ENCODE measurements around the gene ADSS1.
A peak's percentile ranks its signal among the peaks of the same experiment; 100 is the strongest.

The ADSS1 gene

DNA sequence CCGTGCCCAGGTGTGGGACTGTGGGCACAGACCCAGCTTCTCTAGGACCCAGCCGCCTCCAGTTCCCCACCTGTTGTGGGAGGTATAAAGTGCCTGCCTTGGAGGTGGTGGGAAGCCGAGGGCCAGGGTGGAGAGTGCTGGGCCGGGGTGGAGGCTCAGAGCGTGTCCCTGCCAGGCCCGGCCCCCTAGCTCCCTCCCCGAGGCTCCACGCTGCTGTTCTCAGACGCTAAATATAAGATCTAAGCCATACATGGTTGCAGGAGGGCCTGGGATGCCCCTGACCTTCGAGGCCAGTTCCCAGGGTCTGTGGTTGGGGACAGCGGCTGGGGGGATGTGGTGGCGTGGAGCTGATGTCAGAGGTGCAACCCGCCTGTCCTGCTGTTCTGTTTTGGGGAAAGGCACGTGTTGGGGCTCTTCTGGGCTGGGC, 23.8 kb upstream of the ADSS1 start:
- FAIRE-seq (no peak), DNase-seq (ENCODE audit: insufficient read length, low spot score) (no peak)
- no peak for TF ChIP-seq POLR2A (IDR thresholded peaks at IDR 0.05; ENCODE audit: low read depth, low read length)

- no peak for DNase-seq (ENCODE audit: insufficient read length, low spot score)
- TF ChIP-seq POLR2A (IDR thresholded peaks at IDR 0.05; ENCODE audit: low read depth, low read length): no peak
- FAIRE-seq: no peak
These were observed 23.2 kb upstream of the ADSS1 start for GRCh38 chr14:104700747-104701217.

- no peak for TF ChIP-seq POLR2A (IDR thresholded peaks at IDR 0.05; ENCODE audit: low read depth, low read length)
- no peak for DNase-seq (ENCODE audit: insufficient read length, low spot score)
- no peak for FAIRE-seq
These were observed 22.5 kb upstream of the ADSS1 start for GRCh38 chr14:104701383-104702076.

GRCh38 chr14:104702106-104702505, 21.9 kb upstream of the ADSS1 start:
- FAIRE-seq: no peak
- no peak for TF ChIP-seq POLR2A (IDR thresholded peaks at IDR 0.05; ENCODE audit: low read depth, low read length)
- no peak for DNase-seq (ENCODE audit: insufficient read length, low spot score)

GRCh38 chr14:104702673-104703072, 21.4 kb upstream of the ADSS1 start:
- DNase-seq (ENCODE audit: insufficient read length, low spot score) (no peak), FAIRE-seq (no peak)

DNA sequence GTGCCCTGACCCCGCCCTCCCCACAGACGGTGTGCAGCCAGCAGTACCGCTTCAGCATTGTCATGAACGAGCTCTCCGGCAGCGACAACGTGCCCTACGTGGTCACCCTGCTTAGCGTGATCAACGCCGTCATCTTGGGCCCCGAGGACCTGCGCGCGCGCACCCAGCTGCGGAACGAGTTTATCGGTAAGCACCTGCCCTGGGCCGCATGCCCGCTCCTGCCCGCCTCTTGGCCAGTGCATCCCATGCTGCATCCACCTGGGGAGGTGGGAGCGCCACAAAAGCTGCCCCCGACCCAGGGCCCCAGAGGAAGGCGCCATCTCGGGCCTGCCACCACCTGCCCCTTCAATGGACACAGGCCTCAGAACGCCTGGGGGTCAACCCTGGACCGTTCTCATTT, 20.8 kb upstream of the ADSS1 start:
- FAIRE-seq (no peak), DNase-seq (ENCODE audit: insufficient read length, low spot score) (no peak)
- TF ChIP-seq POLR2A (IDR thresholded peaks at IDR 0.05; ENCODE audit: low read depth, low read length): no peak

More at GRCh38 chr14:104702673-104703072, 21.4 kb upstream of the ADSS1 start:
- no peak for TF ChIP-seq POLR2A (IDR thresholded peaks at IDR 0.05; ENCODE audit: low read depth, low read length)

GRCh38 chr14:104704252-104704651, 19.8 kb upstream of the ADSS1 start:
- no peak for FAIRE-seq
- no peak for DNase-seq (ENCODE audit: insufficient read length, low spot score)
- no peak for TF ChIP-seq POLR2A (IDR thresholded peaks at IDR 0.05; ENCODE audit: low read depth, low read length)

DNA sequence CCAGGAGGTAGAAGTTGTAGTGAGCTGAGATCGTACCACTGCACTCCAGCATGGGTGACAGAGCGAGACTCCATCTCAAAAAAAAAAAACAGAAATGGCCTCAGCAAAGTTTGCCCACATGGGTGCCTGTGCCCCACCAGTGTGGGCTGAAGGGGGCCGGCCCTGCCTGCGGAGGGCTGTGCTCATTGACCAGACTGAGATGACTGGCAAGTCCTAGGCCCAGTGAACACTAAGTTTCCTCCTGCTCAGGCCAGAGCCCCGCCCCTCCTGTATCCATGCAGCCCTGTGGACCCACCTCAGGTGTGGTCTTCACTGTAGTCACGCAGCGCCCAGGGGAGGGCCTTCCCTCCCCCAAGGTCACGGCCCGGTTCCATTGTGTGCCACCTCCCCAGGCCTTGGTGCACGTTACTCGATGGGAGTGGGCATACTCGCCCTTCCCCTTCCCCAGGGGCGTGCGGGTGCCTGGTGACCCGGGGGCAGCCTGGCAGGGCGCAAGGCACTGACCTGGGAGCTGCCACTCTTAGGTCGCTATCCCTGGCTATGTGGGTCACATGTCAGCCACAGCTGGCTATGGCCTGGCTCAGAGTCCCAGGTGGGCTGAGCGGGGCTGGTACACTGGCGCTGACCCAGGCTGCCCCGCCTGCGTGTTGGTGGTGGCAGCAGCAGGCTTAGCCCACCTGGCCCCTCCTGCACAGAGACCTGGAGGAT, 18.5 kb upstream of the ADSS1 start:
- FAIRE-seq (no peak), DNase-seq (ENCODE audit: insufficient read length, low spot score) (no peak)
- TF ChIP-seq POLR2A (IDR thresholded peaks at IDR 0.05; ENCODE audit: low read depth, low read length): no peak

DNA sequence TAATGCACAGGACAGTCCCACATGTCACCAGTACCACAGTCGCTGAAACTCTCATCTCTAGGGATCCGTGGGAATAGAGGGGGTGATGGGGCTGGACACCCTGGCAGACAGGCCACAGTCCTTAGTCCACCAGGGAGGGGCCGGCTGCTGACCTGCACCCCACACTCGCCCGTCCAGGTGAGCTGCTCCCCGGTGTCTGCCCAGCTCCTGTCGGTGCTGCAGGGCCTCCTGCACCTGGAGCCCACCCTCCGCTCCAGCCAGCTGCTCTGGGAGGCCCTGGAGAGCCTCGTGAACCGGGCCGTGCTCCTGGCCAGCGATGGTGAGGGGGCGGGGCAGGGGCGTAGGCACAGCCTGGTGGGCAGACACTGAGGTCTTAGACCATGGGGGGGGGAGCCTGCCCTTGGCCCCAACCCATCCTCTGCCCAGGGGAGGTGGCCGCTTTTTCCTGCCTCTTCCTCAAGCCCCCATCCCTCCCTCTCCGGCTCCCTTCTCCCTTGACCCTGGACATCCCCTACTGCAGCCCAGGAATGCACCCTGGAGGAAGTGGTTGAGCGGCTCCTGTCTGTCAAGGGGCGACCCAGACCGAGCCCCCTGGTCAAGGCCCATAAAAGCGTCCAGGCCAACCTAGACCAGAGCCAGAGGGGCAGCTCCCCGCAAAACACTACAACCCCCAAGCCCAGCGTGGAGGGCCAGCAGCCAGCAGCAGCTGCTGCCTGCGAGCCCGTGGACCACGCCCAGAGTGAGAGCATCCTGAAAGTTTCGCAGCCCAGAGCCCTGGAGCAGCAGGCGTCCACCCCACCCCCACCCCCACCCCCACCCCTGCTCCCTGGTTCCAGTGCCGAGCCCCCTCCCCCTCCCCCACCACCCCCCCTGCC, 17.1 kb upstream of the ADSS1 start:
- DNase-seq (ENCODE audit: insufficient read length, low spot score) (no peak), FAIRE-seq (no peak)
- TF ChIP-seq POLR2A (IDR thresholded peaks at IDR 0.05; ENCODE audit: low read depth, low read length): no peak

DNA sequence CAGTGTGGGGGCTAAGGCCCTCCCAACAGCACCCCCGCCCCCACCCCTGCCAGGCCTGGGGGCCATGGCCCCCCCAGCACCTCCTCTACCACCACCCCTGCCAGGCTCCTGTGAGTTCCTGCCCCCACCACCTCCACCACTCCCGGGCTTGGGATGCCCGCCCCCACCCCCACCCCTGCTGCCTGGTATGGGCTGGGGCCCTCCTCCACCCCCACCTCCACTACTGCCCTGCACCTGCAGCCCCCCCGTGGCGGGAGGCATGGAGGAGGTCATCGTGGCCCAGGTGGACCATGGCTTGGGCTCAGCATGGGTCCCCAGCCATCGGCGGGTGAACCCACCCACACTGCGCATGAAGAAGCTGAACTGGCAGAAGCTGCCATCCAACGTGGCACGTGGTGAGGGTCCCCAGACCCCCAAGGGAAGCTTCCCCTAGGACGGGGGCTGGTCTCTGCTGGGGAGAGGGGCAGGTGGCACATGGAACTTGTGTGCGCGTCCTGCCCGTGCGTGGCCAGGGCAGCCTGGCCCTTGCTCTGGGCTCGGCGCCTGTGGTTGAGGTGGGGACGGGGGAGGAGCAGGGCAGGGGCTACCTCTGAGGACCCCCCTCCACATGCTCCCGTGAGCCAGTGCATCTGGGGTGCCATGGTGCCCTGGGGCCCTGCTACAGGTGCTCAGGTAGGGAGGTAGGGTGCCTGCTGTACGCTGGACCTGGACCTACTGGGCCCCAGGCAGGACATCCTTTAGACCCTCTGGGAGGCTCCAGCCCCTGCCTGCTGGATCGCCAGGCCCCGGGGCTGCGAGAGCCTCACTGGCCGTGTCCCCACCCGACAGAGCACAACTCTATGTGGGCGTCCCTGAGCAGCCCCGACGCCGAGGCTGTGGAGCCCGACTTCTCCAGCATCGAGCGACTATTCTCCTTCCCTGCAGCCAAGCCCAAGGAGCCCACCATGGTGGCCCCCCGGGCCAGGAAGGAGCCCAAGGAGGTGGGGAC, 16.1 kb upstream of the ADSS1 start:
- DNase-seq (ENCODE audit: insufficient read length, low spot score) (no peak), FAIRE-seq (no peak)
- TF ChIP-seq POLR2A (IDR thresholded peaks at IDR 0.05; ENCODE audit: low read depth, low read length): no peak

DNA sequence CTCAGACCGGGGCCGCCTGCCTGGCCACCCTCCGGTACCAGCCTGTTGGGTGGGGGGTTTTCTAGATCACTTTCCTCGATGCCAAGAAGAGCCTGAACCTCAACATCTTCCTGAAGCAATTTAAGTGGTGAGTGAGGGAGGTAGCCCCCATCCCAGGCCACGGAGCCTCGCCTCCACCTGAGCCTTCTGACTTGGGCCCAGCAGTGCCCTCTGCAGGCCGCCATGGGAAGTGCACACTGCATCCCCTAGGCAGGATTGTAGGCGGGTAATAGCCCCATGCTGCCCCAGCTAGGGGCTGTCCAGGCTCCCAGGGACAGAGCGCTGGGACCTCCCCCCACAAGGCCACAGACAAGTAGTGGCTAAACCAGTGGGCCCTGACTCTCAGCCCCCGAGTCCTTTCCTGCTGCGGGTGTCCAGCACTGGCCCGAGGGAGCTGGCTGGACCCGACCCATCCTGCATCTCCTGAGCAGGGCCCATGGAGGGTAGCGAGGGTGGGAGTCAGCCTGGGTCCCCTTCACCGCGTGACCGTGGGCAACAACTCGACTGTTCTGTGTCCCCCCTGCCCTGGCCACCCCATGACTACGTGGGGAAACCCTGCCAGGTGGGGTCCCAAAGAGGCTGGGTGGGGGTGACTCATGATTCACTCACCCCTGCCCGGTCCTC, 15.3 kb upstream of the ADSS1 start:
- peak; percentile 84 for DNase-seq (ENCODE audit: insufficient read length, low spot score)
- no peak for TF ChIP-seq POLR2A (IDR thresholded peaks at IDR 0.05; ENCODE audit: low read depth, low read length)
- FAIRE-seq: peak; percentile 6

GRCh38 chr14:104709387-104710039, 14.5 kb upstream of the ADSS1 start:
- FAIRE-seq (no peak), DNase-seq (ENCODE audit: insufficient read length, low spot score) (no peak)
- TF ChIP-seq POLR2A (IDR thresholded peaks at IDR 0.05; ENCODE audit: low read depth, low read length): no peak
